Transverse colon (tissue), 4 donors: Measurements from ENCODE around the gene LETM1. TPM values are rescaled to one million over a fixed set of nuclear protein-coding genes. Genes with fewer than 3 reads are reported as not detected.
A peak's percentile ranks its signal among the peaks of the same experiment; 100 is the strongest.

ENCODE experiments used
- DNase-seq: peaks from one replicate; pipeline ENCODE4 v3.0.0-alpha.2; 2019
- H3K27ac ChIP-seq, 4 donors: fragments of 200-600 bp; sonication (generic); 2 replicates each; pipeline ENCODE4 v1.5.1; 2016 to 2018; ENCODE audit warnings: inconsistent platforms in 4 of 4
- H3K27me3 ChIP-seq: fragments of 200-600 bp; sonication (generic); 2 replicates; pipeline ENCODE4 v1.5.1; 2017; ENCODE audit warnings: inconsistent platforms
- H3K36me3 ChIP-seq, 4 donors: fragments of 200-600 bp; sonication (generic); 2 replicates each; pipeline ENCODE4 v1.5.1; 2017 to 2019; ENCODE audit warnings: inconsistent platforms in 4 of 4
- H3K4me1 ChIP-seq, 4 donors: fragments of 200-600 bp; sonication (generic); 2 replicates each; pipeline ENCODE4 v1.5.1; 2017 to 2020; ENCODE audit warnings: inconsistent platforms in 4 of 4
- H3K4me3 ChIP-seq, 4 donors: fragments of 200-600 bp; sonication (generic); 1 replicate in 1 of 4; 2 replicates in 3 of 4; pipeline versions ENCODE4 v1.5.1 to v1.6.1; 2017 to 2019; ENCODE audit warnings: inconsistent platforms in 4 of 4
- H3K9me3 ChIP-seq, 2 donors: fragments of 200-600 bp; sonication (generic); 2 replicates each; pipeline ENCODE4 v1.5.1; 2017 to 2019; ENCODE audit warnings: inconsistent platforms in 2 of 2
- EP300 ChIP-seq: sonication (generic); formaldehyde crosslinking; IDR thresholded peaks from one replicate; pipeline ENCODE4 v1.6.1; 2017; ENCODE audit warnings: antibody characterized with exemption, low read depth
- POLR2A ChIP-seq: fragments of 450-650 bp; IDR thresholded peaks from one replicate; pipeline ENCODE4 v1.6.1; 2016; ENCODE audit warnings: antibody characterized with exemption, mild to moderate bottlenecking, moderate library complexity
- POLR2AphosphoS5 ChIP-seq, 3 donors: sonication (generic); formaldehyde crosslinking; IDR thresholded peaks; one replicate each; pipeline ENCODE4 v1.6.1; 2016; ENCODE audit warnings: antibody characterized with exemption in 3 of 3
- WGBS, 2 donors: methylation state at CpG; one replicate each; pipeline ENCODE4 v1.1.5; 2018; ENCODE audit warnings: low coverage in 1 of 2; 5-methylcytosine and 5-hydroxymethylcytosine counted together
- in situ Hi-C, 4 donors: fragments of 200-750 bp; cut with MboI; loops; one replicate each; pipeline versions ENCODE4 v1.15.0 to v1.15.1; 2017; ENCODE audit warnings: low sequenced_read_pairs in 3 of 4, low pct_ligation_motif_present in 1 of 4, low pct_unique_long_range_greater_than_20kb in 1 of 4
- intact Hi-C: fragments of 100-400 bp; cut with DNase I; formaldehyde crosslinking; loops from one replicate; pipeline ENCODE4 v1.15.1; 2023; ENCODE audit warnings: low total_unique reads
- total RNA-seq, 4 donors: library from RNA; depleted of rRNA; stranded (reverse); fragments of >200 nt; gene quantifications; one replicate each; pipeline ENCODE4 v1.1.0, GENCODE V29; 2016
- TF ChIP-seq, protein P1 (sequence below), 5 experiments: fragments of 200-600 bp in 3 of 5; fragments of 450-650 bp in 2 of 5; sonication (generic) in 3 of 5; IDR thresholded peaks; 1 replicate in 2 of 5; 2 replicates in 3 of 5; pipeline ENCODE4 v1.5.1; 2016 to 2017; ENCODE audit warnings: antibody characterized with exemption in 5 of 5, inconsistent platforms in 3 of 5, mild to moderate bottlenecking in 2 of 5, moderate library complexity in 1 of 5

Gene LETM1
- total RNA-seq = 100 to 1,000 TPM; 173 to 469 (median 243) TPM

DNA sequence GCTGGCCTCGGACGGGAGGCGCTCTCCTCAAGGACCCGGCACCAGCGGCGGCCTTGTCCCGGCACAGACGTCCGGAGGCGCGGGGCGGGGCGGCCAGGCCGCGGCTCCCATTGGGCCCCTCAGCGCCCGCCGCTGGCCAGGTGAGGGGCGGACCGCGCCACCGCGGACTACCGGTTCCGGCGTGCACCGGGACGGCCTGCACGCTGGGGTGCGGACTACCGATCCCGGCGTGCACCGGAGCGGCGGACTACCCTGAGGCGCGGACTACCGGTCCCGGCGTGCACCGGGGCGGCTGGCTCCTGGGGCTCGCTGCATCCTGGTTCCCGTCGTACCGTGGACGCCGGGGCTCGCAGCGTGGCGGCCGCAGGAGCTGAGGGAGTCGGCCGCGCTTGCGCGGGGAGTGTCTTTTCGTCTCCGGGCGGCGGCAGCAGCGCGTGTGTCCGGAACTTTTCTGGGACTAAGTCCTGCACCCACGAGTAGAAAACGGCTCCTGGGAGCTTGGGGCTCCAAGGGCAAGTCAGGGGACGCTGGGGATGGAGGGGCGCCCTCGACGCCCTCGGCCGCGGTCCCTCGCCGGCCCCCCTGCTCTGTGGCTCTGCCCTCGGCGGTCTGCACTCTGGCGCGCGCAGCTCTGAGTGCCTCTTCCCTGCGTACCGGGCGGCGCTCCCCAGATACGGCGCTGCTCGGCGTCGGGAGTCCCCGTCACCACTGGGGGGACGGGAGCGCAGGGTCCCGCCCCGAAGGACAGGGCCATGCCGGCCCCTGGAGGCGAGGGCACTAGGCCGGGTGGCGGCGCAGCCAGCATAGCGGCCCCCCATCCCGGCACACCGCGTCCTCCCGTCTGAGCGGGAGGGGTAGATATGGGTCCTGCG, at the start of gene LETM1:
Gene LETM1 (minus strand): TSS at position 86 of the 872 bp plus-strand sequence. CDS start 206 bp downstream, outside the sequence.
- no peaks in the 10 kb centered on the region for H3K9me3 ChIP-seq
- peak within 1 kb of the TSS; percentile 89 to 93 (median 92) for H3K27ac ChIP-seq
- TF ChIP-seq EP300 (no peak), POLR2AphosphoS5 (IDR thresholded peaks at IDR 0.05) (peak; percentile 84 to 95 (median 87)), POLR2A (peak; percentile 87)
- TF ChIP-seq, protein P1, sequence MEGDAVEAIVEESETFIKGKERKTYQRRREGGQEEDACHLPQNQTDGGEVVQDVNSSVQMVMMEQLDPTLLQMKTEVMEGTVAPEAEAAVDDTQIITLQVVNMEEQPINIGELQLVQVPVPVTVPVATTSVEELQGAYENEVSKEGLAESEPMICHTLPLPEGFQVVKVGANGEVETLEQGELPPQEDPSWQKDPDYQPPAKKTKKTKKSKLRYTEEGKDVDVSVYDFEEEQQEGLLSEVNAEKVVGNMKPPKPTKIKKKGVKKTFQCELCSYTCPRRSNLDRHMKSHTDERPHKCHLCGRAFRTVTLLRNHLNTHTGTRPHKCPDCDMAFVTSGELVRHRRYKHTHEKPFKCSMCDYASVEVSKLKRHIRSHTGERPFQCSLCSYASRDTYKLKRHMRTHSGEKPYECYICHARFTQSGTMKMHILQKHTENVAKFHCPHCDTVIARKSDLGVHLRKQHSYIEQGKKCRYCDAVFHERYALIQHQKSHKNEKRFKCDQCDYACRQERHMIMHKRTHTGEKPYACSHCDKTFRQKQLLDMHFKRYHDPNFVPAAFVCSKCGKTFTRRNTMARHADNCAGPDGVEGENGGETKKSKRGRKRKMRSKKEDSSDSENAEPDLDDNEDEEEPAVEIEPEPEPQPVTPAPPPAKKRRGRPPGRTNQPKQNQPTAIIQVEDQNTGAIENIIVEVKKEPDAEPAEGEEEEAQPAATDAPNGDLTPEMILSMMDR (IDR thresholded peaks at IDR 0.05) = peak in 3 of 5 experiments; percentile 29 to 57 (median 39)
- H3K27me3 ChIP-seq = no peaks in the 10 kb centered on the region
- in situ Hi-C loops (no loop called here), intact Hi-C loops (loop anchor here (10.0 kb wide), 1 partner anchor 48 kb away; no protein-coding TSS in a partner anchor)
- H3K36me3 ChIP-seq = no peaks in the 10 kb centered on the region
- peaks cover 20 to 56% (median 40%) of the 10 kb centered on the region in 4 donors for H3K4me1 ChIP-seq
- peak within 1 kb of the TSS; percentile 62 to 96 (median 90) for H3K4me3 ChIP-seq
- 0% methylated on average over 29 of the region's 107 CpGs; no CpG with 5 or more reads in 1 of the 2 donors for WGBS, 2 donors
- peak; percentile 98 for DNase-seq

DNA sequence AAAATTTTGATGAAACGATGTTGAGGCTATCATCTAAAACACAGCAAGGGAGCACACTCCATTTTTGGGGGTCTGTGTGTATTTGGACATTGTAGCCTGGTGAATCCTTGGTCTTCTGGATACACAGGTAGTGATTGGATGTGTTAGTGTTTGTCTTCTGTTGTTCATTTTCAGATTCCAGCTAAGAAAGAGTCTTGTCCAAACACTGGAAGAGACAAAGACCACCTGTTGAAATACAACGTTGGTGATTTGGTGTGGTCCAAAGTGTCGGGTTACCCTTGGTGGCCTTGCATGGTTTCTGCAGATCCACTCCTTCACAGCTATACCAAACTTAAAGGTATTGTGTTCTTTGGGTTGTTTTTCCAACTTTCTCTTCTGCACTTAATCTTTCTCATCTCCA, 48.1 kb upstream of the LETM1 start:
- Histone ChIP-seq H3K4me3 (no peak overlapping the region), H3K27me3 (no peaks in the 10 kb centered on the region), H3K27ac (peak overlapping the region; percentile 0 to 21 (median 16)), H3K9me3 (no peaks in the 10 kb centered on the region), H3K4me1 (peaks cover 7 to 48% (median 21%) of the 10 kb centered on the region in 4 donors), H3K36me3 (peaks cover 0 to 13% (median 4%) of the 10 kb centered on the region in 4 donors)
- 76 to 100% methylated on average over 1 to 3 of the region's 3 CpGs for WGBS, 2 donors
- no peak for DNase-seq
- in situ Hi-C loops = loop anchor here in 2 of 4 donors (10.0 to 25.0 kb wide), 2 partner anchors 159 to 283 kb away; no protein-coding TSS in a partner anchor
- intact Hi-C loops = loop anchor here (10.0 kb wide), 1 partner anchor 49 kb away; the partner anchor contains the start of gene LETM1
- TF ChIP-seq, protein P1 (IDR thresholded peaks at IDR 0.05) = no peak
- TF ChIP-seq EP300 (no peak), POLR2AphosphoS5 (IDR thresholded peaks at IDR 0.05) (no peak), POLR2A (no peak)

DNA sequence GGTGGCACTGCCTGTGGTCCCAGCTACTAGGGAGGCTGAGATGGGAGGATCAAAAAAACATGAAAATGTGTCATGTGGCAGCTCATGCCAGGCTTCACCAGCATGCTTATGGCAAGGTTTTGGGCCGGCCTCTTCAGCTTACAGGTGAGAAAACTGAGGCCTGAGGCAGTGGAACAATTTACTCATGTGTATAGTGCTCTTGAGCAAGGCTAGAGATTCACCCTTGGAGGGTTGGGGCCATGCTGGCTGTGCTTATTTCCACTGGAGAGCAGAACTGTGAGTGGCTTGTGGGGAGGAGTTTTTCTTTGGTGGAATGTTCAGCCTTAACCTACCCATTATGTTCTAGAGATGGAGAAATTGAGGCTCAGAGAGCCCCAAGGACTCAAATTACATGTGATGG, 47.1 kb upstream of the LETM1 start:
- Histone ChIP-seq H3K27ac (no peak overlapping the region), H3K36me3 (peaks cover 0 to 13% (median 4%) of the 10 kb centered on the region in 4 donors), H3K4me1 (peaks cover under 1 to 41% (median 15%) of the 10 kb centered on the region in 4 donors), H3K4me3 (no peak overlapping the region), H3K27me3 (no peaks in the 10 kb centered on the region), H3K9me3 (no peaks in the 10 kb centered on the region)
- in situ Hi-C loops = loop anchor here in 2 of 4 donors (10.0 to 25.0 kb wide), 2 partner anchors 158 to 284 kb away; no protein-coding TSS in a partner anchor
- 83 to 85% methylated on average over 1 of the region's 1 CpG for WGBS, 2 donors
- no peak for DNase-seq
- intact Hi-C loops = loop anchor here (10.0 kb wide), 1 partner anchor 48 kb away; the partner anchor contains the start of gene LETM1
- TF ChIP-seq, protein P1 (IDR thresholded peaks at IDR 0.05) = no peak
- no peak for TF ChIP-seq POLR2AphosphoS5 (IDR thresholded peaks at IDR 0.05)
- no peak for TF ChIP-seq POLR2A
- TF ChIP-seq EP300 = no peak

DNA sequence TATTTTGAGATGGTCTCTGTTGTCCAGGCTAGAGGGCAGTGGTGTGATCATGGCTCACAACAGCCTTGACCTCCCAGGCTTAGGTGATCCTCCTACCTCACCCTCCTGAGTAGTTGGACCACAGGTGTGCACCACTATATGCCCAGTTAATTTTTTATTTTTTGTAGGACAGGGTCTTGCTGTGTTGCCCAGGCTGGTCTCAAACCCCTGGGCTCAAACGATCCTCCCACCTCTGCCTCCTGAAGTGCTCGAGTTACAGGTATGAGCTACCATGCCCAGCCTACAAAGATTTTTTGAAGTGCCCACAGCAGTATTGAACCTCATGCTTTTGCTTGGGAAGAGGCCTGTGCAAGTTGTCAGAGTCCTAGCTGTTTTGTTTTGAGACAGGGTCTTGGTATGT, 46.3 kb upstream of the LETM1 start:
- peaks cover 0 to 34% (median 10%) of the 10 kb centered on the region in 4 donors for H3K4me1 ChIP-seq
- H3K9me3 ChIP-seq = no peaks in the 10 kb centered on the region
- intact Hi-C loops = loop anchor here (10.0 kb wide), 1 partner anchor 47 kb away; the partner anchor contains the start of gene LETM1
- H3K27ac ChIP-seq = no peak overlapping the region
- H3K27me3 ChIP-seq = no peaks in the 10 kb centered on the region
- 90% methylated on average over 2 of the region's 2 CpGs; no CpG with 5 or more reads in 1 of the 2 donors for WGBS, 2 donors
- H3K36me3 ChIP-seq = peaks cover 0 to 13% (median 4%) of the 10 kb centered on the region in 4 donors
- H3K4me3 ChIP-seq = no peak overlapping the region
- TF ChIP-seq POLR2A (no peak), EP300 (no peak), POLR2AphosphoS5 (IDR thresholded peaks at IDR 0.05) (no peak)
- TF ChIP-seq, protein P1 (IDR thresholded peaks at IDR 0.05) = no peak
- in situ Hi-C loops = loop anchor here in 2 of 4 donors (10.0 to 25.0 kb wide), 2 partner anchors 157 to 285 kb away; no protein-coding TSS in a partner anchor
- no peak for DNase-seq
